ENCODE results near the gene AKT3. TPM values are rescaled to one million over a fixed set of nuclear protein-coding genes. Genes with fewer than 3 reads are reported as not detected.
A peak's percentile ranks its signal among the peaks of the same experiment; 100 is the strongest.

The AKT3 gene
- 107 and 112 TPM in 2 replicates for total RNA-seq
- long read RNA-seq, full-length matches to known transcripts = 1 of 48 reads
- long read RNA-seq, partial matches to known transcripts = 1 of 48 reads
- long read RNA-seq, other reads (novel, unspliced or antisense) = 46 of 48 reads

DNA sequence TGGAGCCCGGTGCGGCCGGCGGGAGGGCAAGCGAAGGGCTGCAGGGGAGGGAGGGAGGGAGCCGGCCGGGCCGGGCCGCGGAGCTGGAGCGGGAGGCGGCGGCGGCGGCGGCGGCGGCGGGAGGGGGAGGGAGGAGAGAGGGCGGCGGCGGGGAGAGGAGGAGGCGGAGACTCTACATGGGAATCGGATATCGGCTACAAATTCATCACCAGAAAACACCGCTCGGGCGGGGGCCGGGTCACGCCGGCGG lies at the start of gene AKT3:
AKT3 (minus strand) TSS at position 42 of the 250 bp plus-strand sequence. CDS start 7,073 bp downstream, outside the sequence.
- Mint-ChIP-seq H3K36me3 (ENCODE audit: unreplicated experiment) (no peaks in the 10 kb centered on the region), H3K27ac (ENCODE audit: unreplicated experiment) (peak within 1 kb of the TSS; percentile 93), H3K9me3 (ENCODE audit: unreplicated experiment) (no peaks in the 10 kb centered on the region), H3K27me3 (ENCODE audit: unreplicated experiment) (no peaks in the 10 kb centered on the region), H3K4me3 (ENCODE audit: unreplicated experiment) (peak within 1 kb of the TSS; percentile 96), H3K4me1 (ENCODE audit: unreplicated experiment) (peaks cover 27% of the 10 kb centered on the region)
- no peak for DNase-seq (ENCODE audit: extremely low spot score, unreplicated experiment)
- no peak for TF ChIP-seq CTCF (IDR thresholded peaks at IDR 0.05)

DNA sequence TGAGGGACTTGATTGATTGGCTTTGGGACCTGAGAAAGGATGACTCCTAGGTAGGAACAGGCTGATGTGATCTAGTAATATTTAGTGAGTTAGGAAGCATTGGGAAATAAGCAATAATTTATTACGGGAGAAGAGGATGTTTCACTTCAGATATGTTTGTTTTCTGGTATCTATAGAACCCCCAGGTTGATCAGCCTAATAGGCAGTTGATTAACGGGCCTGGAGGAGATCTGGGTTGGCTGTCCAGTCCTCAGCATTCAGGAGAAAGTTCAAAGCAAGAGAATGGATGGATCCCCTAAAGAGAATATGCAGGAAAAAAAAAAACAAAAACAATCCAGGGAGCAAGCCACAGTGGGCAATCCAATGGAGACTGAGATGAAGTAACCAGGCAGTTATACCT lies 48.2 kb upstream of the AKT3 start:
- Mint-ChIP-seq H3K27ac (ENCODE audit: unreplicated experiment) (no peak overlapping the region), H3K36me3 (ENCODE audit: unreplicated experiment) (no peaks in the 10 kb centered on the region), H3K27me3 (ENCODE audit: unreplicated experiment) (peaks cover 10% of the 10 kb centered on the region), H3K9me3 (ENCODE audit: unreplicated experiment) (no peaks in the 10 kb centered on the region), H3K4me3 (ENCODE audit: unreplicated experiment) (no peak overlapping the region), H3K4me1 (ENCODE audit: unreplicated experiment) (no peaks in the 10 kb centered on the region)
- no peak for DNase-seq (ENCODE audit: extremely low spot score, unreplicated experiment)
- no peak for TF ChIP-seq CTCF (IDR thresholded peaks at IDR 0.05)

DNA sequence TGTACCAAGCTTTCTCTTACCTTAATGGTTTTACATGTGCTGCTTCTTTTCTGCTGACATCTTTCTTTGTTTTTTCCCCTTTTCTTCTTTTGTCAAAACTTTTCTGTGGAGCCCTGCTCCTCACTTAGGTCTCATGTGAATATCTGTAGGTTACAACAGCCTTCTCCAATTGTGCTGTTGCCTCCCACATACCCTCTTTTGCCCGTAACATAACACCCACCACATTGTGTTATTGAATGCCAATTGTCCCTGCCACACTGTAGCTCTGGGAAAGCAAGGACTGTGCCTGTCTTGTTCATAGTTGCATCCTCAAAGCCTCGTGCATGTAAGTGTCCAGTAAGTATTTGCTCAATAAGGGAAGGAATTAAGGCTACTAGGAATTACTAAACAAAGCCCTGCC lies 46.3 kb upstream of the AKT3 start:
- no peak overlapping the region for H3K4me3 Mint-ChIP-seq (ENCODE audit: unreplicated experiment)

GRCh38 chr1:243892456-243892855 lies 42.4 kb upstream of the AKT3 start:
- Mint-ChIP-seq H3K27ac (ENCODE audit: unreplicated experiment) (no peak overlapping the region), H3K4me3 (ENCODE audit: unreplicated experiment) (no peak overlapping the region), H3K4me1 (ENCODE audit: unreplicated experiment) (peaks cover 12% of the 10 kb centered on the region), H3K27me3 (ENCODE audit: unreplicated experiment) (no peaks in the 10 kb centered on the region), H3K36me3 (ENCODE audit: unreplicated experiment) (no peaks in the 10 kb centered on the region), H3K9me3 (ENCODE audit: unreplicated experiment) (no peaks in the 10 kb centered on the region)
- DNase-seq (ENCODE audit: extremely low spot score, unreplicated experiment) = no peak
- TF ChIP-seq CTCF (IDR thresholded peaks at IDR 0.05) = no peak

More for the DNA sequence above, 46.3 kb upstream of the AKT3 start:
- no peaks in the 10 kb centered on the region for H3K36me3 Mint-ChIP-seq (ENCODE audit: unreplicated experiment)
- no peaks in the 10 kb centered on the region for H3K4me1 Mint-ChIP-seq (ENCODE audit: unreplicated experiment)
- H3K9me3 Mint-ChIP-seq (ENCODE audit: unreplicated experiment) = no peaks in the 10 kb centered on the region
- TF ChIP-seq CTCF (IDR thresholded peaks at IDR 0.05) = no peak
- DNase-seq (ENCODE audit: extremely low spot score, unreplicated experiment) = no peak
- peaks cover 3% of the 10 kb centered on the region for H3K27me3 Mint-ChIP-seq (ENCODE audit: unreplicated experiment)
- H3K27ac Mint-ChIP-seq (ENCODE audit: unreplicated experiment) = no peak overlapping the region

DNA sequence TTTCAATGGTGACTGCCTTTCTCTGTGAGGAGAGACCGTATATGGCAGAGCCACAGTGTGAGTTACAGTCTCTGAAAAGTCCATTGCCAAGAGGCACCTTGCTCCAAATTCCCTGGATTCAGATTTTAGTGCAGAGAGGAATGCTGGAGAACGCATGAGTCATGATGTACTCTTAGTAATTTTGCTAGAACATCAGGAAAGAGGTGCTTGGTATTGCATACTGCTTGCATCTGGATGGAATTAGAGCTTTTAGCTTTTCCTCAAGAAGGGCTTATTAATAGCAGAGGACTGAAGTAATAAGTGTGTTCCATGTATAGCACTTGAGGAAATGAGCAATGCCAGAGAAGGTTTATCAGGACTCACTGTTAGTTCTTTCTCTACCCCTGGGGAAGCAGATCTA lies 40.5 kb upstream of the AKT3 start:
- no peak for DNase-seq (ENCODE audit: extremely low spot score, unreplicated experiment)
- Mint-ChIP-seq H3K36me3 (ENCODE audit: unreplicated experiment) (no peaks in the 10 kb centered on the region), H3K9me3 (ENCODE audit: unreplicated experiment) (no peaks in the 10 kb centered on the region), H3K27ac (ENCODE audit: unreplicated experiment) (peak overlapping the region; percentile 19), H3K4me1 (ENCODE audit: unreplicated experiment) (peaks cover 12% of the 10 kb centered on the region), H3K4me3 (ENCODE audit: unreplicated experiment) (no peak overlapping the region), H3K27me3 (ENCODE audit: unreplicated experiment) (no peaks in the 10 kb centered on the region)
- TF ChIP-seq CTCF (IDR thresholded peaks at IDR 0.05) = no peak
